HG02763 (cell line): ENCODE data around the gene HS2ST1.

Experiments used
- ATAC-seq: cut with Tn5 transposase; IDR thresholded peaks from one replicate; pipeline ENCODE4 v1.9.1; 2021; ENCODE audit warnings: mild to moderate bottlenecking, moderate library complexity; ENCODE audit not compliant: unreplicated experiment

Gene HS2ST1

DNA sequence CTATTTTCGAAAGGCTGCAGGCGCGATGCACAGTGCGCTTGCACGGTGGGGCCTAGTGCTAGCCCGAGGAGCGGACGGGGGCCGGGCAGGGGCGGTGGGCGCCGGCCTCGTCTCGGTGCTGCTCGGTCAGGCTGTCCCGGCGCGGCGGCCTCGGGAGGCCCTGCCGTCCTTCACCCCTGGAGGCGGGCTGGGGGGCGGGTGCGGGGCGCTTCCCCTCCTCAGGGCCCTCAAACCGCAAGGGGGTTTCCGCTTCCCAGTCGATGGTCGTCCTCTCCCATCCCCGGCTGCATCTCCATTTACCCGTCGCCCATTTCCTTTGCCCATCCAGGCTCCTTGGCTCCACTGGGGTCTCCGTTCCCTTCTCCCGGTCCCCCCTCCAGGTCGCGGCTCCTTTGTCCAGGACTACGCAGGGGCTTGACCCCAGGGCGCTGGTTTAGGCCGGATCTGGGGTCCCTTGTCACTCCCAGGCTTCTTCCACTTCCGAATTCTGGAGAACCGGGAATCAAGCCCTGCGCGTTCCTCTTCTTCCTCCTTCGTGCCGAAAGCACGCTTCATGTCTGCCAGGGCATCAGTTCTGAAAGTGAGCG is 217.9 kb downstream of the HS2ST1 start:
- peak; percentile 25 for ATAC-seq

DNA sequence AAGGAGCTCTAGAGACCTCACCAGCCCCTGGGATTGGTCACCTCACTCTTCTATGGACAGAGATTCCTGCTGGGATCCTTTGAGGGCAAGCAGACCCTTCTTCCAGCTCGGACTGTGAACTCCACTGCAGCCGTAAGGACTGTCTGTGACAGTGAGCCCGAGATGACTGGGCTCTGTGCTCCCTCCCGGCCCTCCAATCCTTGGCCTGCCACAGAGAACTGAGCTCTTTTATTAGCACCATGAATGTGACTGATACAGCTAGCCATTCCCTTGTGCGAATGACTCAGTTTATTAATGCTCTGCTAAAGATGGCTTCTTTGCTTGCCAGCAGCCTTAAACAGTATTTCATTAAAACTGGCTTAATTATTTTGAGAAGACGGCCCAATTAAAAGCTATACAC is 219.6 kb downstream of the HS2ST1 start:
- ATAC-seq = no peak

DNA sequence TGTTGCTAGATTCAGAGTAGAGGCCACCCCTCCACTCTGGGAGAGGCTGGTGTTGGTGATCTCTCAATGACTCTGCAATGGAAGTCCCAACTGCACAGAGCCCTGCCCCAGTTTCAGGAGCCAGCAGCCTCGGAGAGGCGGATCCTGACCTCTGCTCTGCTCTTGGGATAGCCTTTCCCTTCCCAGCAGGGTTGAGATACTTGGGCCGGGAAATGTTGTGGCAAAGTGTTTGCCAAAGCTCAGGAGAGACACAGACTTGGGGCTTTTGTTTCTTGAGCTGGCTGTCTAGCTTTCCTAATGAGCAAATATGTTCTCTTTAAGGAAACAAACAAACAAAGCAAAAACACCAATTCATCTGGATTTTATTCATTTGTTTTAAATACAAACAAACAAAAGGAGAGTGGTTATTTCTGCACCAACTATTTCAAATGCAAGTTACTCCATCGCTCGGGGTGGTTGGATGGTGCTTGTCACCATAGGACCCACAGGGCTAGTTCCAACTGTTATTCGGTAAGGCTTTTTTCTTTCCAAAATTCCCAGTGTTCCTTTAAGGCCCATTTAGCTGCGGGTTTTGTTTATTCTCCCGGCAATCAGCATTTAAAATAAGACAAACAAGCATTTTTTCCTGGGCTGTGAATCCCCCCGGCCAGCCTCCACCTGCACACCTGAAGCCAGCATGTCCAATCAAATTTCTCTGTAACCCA is 220.3 kb downstream of the HS2ST1 start:
- no peak for ATAC-seq

DNA sequence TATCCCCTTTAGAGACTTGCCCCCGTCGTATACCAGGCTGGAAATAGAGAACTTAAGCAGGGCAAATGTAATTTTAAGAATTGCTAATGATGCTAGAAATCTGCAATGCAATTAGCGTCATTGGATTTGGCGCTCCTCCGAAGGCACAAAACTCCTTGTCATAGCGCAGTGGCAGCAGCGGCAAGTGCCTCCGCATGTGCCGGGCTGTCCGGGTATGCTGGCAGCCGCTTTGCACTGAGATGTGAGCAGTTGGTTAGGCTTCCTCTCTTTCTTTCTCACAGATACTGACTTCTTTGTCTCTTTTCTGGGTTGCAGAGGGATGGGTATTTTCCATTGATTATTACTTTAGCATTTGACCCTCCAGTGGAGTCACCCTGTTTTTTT is 220.9 kb downstream of the HS2ST1 start:
- ATAC-seq = no peak

DNA sequence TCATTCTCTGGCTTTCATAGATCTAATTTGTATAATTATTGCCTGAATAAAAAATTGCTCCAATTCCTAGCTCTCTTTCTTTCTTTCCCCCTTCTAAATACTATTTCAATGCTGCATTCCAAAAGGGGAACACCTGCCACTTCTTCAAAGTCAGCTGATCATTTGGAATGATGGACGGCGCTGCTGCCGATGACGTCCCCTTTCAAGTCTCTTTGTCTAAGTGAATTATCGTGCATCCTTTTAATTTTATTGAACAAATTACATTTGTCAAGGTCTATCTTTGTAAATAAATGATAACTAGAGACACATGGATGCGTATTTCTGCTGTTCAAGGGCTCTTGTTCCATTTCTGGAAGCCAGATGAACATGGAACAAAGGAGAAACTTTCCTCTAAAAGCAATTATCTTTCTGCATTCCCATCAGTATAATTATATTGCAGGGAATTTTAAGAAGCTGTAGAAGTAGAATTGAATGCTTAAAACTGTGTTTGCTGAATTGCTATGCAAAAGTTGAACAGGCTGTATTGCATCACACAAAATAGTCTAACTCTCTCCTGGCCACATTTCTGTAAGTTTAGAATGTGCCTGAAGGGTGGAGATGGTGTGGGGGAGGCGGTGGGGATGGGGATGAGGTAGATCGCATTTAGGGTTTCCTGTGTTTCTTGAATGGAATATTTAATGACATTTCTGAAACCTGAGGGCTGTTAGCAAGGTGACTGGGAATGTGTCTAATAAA is 222.3 kb downstream of the HS2ST1 start:
- no peak for ATAC-seq

DNA sequence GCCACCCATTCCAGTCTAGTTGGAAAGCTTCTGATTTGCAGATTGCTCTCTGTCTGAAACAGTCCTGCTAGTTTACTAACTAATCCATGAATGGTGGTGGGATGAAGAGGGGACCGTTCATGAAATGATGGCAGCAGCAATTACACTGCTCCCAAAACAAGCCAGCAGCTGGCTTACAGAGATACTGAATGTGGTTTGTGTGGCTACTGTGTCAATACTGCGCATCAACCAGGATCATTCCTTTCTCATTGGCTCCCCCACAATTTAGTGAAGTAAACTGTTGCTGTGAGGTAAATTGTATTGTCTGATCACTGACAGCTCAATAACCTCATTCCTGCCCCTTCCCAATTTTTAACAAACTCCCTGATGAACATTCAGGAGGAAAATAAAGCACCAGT is 222.9 kb downstream of the HS2ST1 start:
- no peak for ATAC-seq

DNA sequence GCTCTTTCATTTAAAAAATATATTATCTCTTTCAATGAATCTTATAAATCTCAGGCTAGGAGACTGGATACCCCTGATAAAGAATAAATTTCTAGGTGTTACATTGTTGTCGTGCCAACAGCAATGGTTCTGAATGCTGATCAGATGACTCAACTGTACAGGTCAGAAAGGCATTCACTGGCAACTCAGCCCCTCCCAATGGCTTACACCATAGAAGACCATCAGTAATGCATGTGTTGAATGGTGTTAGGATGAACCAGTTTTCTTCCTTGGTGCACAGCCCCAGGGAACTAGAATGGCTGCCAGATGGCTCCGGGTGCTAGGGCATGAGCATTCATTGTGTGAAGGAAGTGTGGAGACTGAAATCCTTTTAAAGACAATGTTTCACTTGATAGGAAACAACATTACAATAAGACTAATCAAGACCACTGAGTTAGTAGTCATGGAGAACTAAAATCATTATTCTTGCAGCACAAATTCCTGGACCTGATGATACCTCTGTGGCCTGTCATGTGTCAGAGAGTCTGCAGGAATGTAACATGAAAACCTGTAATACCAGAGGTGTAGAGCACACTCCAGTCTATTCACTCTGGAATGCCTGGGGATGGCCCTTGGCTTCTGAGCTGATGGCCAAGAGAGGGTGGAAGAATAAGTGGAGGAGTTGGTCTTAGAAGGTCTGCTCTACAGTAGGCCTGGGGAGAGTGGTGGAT is 226.6 kb downstream of the HS2ST1 start:
- ATAC-seq = no peak

DNA sequence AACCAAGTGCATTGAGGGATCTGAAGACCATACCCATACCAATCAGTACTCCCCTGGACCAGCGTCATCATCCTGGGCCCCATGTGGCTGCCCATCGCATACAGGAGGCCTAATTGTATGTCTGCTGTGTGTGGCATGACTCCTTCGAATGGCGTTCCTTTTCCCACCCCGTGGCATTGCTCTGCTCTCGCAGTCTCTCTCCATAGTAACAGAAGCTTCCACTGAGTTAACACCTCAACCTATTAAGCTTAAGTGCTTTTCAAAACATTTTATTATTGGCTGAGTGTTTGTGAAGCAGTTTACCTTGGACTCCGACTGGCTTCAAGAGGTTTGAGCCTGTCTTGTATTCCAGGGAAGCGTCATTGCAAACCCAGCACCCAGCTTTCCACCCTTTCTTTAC is 227.1 kb downstream of the HS2ST1 start:
- ATAC-seq = no peak

DNA sequence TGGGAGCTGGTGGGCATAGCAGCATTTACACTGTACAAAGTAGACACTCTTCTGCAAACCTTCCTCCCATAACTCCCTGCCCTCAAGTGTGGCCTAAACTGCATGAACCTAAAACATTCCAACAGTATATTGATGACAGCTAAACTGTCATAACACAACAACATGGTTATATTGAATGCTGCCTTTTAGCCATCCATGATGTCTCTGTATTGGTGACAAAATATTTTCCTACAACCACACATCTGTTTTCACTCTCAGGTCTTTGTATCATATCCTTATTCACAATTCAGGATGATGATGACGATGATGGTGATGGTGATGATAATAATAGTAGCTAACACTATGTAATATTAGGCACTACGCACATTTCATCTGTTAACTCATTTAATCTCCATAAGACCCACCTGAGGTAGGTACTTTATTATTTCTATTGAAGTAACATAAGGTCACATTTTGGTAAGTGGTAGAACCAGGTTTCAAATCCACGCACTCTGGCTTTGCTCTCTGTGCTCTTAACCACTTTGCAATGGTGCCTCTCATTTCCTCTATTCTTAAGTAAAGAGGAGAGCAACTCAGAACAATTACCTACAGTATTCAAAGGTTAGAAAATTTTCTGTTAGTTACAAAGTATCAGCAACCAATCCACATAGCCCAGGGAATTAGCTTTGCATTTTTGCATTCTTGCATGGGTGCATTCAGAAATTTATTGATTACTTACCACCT is 229.1 kb downstream of the HS2ST1 start:
- no peak for ATAC-seq

DNA sequence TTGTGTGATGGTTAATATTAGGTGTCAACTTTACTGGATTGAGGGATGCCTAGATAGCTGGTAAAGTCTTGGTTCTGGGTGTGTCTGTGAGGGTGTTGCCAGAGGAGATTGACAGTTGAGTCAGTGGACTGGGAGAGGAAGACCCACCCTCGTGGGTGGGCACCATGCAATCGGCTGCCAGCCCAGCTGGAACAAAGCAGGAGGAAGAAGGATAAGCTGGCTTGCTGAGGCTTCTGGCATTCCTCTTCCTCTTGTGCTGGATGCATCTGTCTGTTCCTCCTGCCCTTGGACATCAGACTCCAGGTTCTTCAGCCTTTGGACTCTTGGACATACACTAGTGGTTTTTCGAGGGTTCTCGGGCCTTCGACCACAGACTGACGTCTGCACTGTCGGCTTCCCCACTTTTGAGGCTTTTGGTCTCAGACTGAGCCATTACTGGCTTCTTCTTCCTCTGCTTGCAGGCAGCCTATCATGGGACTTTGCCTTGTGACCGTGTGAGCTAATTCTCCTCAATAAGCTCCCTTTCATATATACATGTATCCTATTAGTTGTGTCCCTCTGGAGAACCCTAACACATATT is 230.0 kb downstream of the HS2ST1 start:
- ATAC-seq = no peak

DNA sequence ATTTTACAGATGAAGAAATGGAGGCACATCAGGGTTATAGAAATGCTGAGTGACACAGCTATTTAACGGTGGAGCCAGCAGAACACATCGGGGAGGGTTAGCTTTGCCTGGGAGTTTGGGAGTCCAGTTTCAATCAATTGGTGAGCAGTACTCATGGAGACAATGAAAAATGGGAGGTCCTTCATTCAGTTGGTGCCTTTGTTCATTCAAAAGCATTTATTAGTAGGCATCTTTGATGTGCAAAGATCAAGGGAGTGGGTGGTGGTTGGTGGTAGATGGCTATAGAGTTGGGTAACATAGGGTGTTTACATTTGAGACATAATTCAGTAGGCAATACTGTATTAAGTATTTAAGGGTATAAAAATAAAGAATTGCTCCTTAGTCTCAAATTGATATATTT is 230.5 kb downstream of the HS2ST1 start:
- no peak for ATAC-seq

DNA sequence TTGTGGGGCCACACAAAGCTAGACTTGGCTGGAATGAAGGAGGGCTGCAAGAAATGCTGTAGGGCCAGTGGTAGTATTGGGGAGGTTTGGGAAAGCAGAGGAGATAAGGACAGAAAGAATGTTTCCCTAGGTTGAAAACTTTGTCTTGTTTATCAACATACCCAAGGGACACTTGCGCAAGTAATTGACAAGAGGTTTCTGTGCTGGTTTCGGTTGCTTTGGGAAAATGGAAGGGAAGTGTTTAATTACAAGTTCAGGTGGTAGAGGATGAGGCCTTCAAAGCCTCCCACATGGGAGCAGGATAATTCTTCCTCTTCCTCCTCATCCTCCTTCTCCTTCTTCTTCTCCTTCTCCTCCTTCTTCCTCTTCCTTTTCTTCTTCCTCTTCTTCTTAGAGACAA is 232.1 kb downstream of the HS2ST1 start:
- ATAC-seq = no peak

DNA sequence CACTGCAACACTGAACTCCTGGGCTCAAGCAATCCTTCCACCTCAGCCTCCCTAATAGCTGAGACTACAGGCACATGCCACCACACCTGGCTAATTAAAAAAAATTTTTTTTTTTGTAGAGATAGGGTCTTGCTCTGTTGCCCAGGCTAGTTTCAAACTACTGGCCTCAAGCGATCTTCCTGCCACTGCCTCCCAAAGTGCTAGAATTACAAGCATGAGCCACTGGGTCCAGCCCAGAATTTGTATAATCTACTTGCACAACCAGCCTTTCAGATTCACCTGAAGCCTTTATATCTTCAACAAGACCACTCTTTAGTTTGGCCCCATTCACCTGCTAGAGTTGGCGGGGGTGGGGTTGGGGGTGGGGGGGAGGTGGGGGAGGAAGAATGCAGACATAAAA is 232.6 kb downstream of the HS2ST1 start:
- no peak for ATAC-seq

DNA sequence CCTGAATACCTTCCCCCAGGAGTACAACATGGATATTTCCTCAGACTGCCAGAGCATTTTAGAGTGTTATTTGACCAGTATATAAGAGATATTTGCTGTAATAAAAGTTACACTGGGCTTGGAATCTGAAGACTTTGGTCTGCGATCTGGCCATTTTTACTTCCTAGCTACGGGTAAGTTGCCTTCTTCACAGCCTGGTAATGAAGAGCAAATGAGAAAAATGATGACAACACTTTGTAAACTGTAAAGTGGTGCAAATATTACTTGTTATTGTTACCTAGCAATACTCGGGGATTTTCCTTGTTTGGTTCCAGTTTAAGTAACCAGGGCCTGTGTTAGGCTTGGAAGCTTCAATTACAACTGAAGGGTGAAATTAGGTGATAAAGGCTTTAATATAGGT is 233.4 kb downstream of the HS2ST1 start:
- ATAC-seq = no peak

DNA sequence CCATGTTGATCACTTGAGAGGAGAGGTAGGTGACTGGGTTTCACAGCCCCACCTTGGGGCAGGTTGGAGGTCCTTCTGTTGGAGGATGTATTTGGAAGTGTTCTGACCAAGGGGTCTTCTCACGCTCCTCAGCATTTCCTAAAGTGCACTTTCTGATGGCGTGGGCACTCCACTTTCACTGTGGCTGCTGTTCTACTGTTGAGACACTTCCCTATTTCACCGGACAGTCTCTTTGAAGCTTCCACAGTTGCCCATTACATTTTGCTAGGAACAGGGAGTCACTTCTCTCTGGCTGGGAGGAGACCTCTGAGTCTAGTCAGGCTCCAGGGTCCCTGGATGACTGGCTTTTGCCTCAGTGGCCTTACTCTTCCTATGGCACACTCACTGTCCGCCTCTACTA is 234.2 kb downstream of the HS2ST1 start:
- no peak for ATAC-seq

DNA sequence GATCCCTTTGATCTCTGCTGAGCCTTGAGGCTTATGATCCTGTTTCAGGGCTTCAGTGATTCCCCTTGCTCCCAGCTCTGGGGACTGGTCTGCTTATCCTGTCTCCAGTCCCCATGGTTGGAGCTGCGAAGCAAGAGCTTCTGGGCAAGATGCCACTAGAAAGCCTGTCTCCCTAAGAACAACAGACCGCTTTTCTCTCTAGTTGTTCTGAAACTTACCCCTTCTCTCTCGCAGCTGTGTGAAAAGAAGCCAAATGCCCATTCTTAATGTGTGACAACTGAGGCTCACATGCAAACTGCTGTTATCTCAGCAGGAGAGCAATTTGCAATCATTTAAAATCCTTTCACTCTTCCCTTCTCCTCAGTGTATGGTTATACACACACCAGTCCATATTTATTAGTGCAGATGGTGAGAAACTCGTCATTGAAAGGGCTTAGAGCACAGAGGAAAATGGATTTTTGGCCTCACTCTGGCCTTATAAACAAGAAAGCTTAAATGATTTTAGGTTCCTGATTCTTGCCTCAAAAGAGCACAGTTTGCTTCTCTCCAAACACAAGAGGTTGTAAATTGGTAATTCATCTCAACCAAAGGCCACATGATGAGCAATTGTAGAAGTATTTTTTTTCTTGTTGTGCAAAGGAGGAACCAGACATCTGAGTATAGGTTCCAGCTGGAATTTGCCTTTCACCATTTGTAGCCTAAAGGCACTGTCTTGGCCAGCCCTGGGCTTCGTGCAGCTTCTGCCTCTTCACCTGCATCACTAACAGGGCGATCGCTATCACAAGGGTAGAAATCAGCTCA is 235.0 kb downstream of the HS2ST1 start:
- no peak for ATAC-seq

DNA sequence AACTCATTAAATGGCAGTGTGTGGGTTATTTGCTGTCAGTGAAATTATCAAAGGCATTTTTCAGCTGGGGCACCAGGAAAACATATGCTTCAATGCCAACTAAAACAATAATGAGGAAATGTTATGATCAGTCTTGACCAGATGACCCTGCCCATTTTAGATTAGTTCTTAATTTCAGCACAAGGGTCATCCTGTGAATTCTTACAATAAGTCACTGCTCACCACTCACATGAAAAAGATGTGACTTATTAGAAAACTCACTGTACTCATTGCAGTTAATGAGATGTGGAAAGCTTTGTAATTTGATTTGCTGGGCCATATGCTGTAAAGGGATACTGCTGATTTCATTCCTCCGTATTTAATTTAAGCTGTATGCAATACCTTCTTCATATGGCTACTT is 235.7 kb downstream of the HS2ST1 start:
- ATAC-seq = no peak

DNA sequence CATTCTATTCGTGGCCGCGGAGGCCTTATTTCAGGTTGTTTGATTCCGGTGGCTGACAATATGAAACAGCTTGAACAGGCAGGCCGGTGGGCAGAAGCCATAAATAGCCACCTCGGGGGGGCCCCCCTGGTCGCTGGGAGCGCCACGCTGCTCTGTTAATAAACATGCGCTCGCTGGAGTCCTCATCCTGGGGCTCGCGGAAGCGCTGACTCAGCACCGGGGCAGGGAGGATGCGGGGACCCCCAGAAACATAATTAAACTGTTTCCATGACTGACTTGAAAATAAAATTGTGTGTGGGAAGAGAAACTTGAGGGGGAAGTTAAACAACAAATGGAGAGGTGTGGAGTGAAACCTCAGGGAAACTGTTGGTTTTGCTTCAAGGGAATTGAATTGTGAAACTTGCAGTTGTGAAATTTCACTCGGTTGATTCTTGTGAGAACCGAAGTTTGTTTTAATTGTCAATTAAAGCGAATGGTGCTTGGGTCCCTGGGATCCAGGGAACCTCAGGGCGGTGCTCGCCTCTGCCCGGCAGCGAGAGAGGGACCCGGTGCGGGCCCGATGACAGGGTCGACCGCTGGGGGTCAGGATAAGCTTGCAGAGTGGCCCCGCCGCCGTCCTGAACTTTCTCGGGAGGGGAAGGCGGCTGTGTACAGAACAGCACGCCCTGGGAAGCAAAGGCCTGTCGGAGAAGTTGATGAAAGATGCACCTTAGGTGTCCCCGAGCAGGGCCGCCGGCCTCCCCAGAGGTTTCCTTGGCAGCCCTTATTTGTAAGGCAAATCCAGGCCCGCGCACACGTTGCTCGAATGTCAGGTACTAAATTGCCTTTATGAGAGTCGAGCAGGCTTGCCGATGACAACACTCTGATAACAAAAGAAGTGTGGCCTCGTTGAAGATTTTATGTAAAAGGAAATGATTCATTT is 237.3 kb downstream of the HS2ST1 start:
- ATAC-seq = peak; percentile 72

DNA sequence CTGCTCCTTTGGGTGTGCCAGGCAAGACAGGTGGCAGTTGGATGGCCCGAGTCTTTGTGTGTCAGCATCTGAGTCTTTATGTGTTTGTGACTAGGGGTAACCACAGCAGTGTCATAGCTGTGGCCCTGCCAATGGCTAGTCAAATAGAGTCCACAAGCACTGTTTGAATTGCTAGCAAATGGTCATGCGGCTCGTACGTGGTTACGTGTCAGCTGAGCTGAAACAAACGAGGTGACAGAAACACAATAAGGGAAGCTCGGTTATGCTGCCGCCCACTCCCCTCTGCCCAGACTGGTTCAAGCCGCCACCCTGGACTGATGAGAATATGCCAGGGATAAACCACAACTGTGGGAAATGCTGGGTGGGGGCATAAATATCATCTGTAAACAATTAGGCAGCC is 239.9 kb downstream of the HS2ST1 start:
- no peak for ATAC-seq
